HG02623 (cell line): ENCODE data around the gene KCNJ12.
"Not testable (repeated sequence)": the region's sequence is repeated elsewhere in the genome, so short reads cannot be mapped to it uniquely, and the experiment has no call there.

Source experiments
- ATAC-seq: cut with Tn5 transposase; IDR thresholded peaks from one replicate; pipeline ENCODE4 v1.9.1; 2021; ENCODE audit warnings: moderate library complexity; ENCODE audit not compliant: unreplicated experiment

The KCNJ12 gene

DNA sequence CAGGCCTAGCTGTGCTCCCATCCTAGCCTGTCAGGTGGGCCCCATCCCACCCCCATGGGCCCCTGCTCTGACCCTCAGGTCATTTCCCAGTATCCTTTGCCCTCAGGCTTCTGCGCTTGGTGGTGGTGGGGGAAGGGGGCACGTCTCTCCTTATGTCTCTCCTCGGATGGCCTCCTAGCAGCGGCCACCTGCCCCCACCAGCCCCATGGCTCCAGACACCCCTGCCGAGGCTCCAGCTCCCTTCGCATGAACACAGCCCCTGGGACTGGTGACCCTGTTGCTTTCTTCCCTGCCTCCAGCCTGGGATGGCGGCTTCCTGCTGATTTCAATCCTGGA lies 27.3 kb upstream of the KCNJ12 start:
- ATAC-seq: not testable (repeated sequence)

DNA sequence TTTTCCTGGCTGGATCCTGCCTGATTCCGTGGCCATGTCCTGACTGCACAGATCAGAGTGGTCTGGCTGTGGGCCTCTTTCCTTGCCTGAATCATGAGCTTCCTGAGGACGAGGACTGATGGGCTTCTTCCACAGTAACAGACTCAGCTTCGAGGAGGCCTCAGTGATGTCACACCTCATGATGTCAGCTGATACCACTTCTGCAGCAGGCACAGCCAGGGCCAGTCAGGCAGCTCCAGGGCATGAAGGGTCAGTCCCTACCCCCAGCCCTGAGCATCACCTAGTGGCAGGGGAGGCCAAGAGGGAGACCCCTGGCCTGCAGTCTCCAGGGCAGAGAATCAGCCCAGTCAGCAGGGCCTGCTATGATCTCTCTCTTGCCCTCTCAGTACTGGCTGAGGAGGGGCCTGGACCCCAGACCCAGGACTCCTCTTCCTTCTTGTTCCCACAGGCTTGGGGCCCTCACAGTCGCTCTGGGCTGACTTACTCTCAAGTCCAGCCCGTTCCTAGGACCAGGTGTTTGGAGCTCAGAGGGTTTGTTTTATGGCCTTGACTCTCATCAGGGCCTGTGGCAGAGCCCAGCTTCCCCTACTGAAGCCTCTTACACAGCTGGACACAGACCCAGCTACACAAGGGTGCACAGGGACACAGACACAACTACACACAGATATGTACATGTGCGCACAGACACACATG lies 26.7 kb upstream of the KCNJ12 start:
- not testable (repeated sequence) for ATAC-seq

DNA sequence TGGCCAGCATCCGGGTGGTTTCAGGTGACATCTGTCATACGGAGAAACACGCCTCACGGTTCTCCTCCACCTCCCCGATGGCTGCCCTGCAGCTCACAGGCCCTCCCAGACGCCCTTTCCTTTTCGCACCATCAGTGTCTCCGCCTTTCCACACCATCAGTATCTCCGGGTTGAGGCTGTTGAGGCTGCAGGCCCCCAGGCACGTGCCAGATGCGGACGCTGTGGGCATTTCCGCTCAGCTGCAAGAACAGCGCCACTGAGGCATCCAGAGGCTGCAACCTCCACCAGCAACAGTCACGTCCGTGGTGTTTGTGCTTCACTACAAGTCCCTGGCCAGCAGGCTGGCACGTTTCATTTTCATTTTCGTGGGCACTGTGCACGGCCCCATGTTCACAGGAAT lies 25.7 kb upstream of the KCNJ12 start:
- ATAC-seq: not testable (repeated sequence)

DNA sequence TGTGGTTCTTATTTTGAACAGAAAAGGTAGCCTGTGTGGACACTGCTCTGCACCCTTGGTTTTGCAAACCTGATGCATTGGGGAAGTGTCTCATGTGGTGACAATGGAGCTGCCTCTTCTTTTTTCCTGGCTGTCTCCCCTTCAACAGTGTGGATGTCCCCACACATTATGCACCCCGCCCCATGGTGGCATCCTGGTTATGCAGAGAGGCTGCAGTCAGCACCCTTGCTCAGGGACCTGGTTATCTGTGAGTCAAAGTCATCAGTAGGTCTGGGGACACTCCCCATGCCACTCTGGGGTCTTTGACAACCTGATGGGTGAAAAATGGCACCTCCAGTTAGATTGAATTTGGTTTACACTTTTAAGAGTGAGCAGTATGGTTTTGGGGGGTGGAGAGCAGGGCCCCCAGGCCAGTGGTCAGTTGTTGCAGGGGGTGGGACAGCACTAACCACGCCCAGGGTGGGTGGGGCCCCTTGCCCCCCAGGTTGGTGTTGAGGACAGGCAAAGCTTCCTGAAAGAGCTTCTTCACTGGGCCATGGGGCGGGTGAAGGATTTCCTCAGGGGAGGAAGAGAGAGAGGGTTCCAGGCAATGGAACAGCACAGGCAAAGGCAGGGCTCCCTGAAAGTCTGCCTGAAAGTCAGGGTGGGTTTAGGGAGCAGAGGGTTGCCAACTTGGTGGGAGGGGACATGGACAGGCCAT lies 24.6 kb upstream of the KCNJ12 start:
- no peak for ATAC-seq

DNA sequence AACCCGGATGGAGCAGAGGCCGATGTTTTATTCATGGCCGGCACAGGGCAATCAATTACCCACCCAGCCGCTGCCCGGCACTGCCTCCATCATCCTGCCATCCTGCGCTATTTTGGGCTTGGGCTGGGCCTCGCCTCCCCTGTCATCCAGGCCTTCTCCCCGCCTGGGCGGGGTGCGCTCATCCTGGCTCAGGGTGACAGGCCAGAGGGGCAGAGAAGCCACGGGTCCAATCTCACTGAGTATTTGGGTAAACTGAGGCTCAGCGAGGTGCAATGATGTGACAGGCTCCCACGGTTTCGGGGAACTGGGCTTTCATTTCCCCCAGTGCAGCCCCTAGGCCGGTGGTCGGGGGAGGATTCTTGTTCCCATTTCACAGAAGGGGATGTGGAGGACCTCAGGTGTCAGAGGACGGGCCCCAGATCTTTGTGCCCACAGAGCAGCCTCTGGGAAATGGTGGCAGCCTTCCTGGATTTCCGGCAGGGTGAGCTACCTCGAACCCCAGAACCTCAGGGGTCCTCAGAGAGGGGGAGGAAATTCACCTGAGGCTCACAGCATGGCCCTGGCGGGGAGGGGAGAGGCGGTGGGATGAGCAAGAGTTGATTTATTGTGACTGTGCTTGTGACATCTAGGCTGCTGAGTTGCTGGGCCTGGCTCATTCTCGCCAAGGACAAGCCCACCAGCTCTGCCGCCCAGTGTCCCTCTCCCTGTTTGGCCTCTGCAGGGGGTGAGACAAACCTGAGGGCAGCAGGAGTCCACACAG lies 23.8 kb upstream of the KCNJ12 start:
- no peak for ATAC-seq

DNA sequence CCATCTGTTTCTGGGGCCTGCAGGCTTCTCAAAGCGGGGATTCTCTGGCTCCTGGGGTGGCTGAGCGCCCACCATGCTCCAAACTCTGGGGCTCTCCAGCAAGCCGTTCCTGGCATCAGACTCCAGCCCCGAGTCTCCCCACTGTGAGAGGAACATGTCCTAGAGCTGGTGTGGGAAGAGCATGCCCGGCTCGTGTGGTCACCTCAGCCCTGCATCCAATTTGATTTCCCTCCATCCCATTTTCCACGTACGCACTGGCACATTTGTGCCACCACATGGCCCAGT lies 23.2 kb upstream of the KCNJ12 start:
- ATAC-seq: no peak

DNA sequence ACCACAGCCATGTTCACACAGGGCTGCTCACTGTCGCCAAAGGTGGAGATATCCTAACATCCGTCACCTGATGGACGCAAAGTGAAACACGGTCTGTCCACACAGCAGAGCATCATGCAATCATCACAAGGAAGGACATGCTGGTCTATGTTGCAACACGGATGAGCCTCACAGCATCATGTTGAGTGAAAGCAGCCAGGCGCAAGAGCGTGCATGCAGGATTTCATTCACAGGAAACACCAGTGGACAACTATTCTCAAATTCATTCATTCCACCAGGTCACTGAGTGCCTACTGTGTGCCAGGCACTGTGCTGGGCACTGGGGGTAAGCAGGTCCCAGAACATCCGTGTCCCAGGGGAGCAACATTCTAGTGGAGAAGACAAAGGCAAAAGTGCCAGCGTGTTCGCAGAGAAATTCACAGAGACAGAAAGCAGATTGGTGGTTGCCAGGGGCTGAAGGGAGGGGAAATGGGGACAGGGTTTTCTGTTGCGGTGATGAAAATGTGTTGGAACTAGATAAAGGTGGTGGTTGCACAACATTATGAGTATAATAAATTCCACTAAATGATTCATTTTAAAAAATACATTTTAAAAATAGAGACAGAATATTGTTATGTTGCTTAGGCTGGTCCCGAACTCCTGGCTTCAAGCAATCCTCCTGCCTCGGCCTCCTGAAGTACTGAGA lies 22.7 kb upstream of the KCNJ12 start:
- ATAC-seq: no peak

DNA sequence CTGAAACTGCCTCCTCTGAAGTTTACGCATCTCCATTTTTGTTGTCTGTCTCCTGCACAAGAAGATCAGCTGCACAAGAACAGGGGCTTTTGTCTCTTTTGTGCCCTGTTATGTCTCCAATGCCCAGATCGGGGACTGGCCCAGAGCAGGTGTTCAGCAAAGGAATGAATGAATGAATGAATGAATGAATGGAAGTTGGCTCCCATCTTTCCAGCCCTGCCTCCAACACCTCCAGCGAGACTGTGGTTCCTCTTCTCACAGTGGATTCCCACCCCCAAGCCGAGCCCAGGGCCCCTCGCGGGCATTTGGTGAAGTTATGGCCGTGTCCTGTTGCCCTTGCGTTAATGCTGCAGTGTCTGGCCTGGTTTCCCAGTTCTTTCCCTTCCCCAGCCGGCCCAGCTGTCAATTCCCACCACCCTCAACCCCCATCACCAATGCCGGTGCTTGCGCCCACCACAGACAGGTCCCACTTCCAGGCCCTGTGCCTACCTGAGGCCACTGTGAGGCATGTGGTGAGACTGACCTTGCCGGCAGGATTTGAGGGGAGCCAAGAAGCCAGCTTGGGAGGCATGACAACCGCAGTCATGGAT lies 21.3 kb upstream of the KCNJ12 start:
- ATAC-seq: no peak

DNA sequence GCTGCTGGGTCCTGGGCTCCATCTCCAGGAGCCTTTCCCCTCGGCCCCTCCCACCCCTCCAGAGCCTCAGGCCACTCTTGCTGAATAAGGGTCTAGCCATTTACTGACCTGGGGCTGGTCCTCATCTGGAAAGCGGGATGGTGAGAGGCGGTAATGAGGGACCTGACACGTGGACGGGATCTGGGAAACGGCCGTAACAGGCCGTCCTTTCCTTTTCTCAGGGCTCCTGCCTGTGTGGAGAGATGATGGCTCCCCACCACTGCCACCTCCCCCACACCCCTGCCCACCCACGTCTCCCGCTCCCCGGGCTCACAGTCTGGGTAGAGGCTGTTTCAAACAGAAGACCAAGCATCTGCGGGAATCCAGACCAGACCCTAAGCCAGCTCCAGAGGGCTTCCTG lies 20.6 kb upstream of the KCNJ12 start:
- no peak for ATAC-seq

DNA sequence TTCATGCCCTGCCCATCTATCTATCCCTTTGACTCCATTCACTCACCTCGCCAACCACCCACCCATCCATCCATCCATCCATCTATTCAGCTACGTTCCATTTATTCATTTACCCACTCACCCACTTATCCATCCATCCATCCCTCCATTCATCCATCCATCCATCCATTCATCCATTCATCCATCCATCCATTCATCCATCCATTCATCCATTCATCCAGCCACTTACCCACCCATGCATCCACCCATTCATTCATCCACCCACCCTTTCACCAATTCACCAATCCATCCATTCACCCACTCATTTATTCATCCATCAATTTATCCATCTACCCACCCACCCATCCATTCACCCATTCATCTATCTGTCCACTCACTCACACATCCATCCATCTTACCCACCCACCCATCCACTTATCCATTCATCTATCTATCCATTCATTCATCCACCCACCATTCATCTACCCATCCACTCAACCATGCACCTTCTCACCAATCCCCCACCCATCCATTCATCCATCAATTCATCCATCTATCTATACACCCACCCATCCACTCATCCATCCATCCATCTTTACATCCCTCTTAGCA lies 19.5 kb upstream of the KCNJ12 start:
- no peak for ATAC-seq

DNA sequence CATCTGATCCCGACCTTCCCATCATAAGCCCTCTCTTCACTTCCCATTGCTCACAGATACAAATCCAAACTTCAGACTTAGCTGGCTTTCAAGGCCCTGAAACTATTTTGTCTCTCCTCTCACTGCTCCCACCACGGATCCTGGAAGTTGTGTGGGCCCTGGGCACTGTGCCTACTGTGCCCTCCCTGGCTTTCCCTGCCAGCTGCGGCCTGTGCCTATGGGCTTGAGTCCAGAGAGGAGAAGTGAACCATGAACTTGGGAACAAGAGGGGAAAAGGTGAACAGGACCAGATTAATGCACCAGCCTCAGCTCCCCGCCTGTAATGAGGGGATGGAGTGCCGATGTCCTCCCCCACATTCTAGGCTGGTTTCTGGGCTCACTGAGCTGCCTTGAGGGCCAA lies 18.9 kb upstream of the KCNJ12 start:
- ATAC-seq: no peak

DNA sequence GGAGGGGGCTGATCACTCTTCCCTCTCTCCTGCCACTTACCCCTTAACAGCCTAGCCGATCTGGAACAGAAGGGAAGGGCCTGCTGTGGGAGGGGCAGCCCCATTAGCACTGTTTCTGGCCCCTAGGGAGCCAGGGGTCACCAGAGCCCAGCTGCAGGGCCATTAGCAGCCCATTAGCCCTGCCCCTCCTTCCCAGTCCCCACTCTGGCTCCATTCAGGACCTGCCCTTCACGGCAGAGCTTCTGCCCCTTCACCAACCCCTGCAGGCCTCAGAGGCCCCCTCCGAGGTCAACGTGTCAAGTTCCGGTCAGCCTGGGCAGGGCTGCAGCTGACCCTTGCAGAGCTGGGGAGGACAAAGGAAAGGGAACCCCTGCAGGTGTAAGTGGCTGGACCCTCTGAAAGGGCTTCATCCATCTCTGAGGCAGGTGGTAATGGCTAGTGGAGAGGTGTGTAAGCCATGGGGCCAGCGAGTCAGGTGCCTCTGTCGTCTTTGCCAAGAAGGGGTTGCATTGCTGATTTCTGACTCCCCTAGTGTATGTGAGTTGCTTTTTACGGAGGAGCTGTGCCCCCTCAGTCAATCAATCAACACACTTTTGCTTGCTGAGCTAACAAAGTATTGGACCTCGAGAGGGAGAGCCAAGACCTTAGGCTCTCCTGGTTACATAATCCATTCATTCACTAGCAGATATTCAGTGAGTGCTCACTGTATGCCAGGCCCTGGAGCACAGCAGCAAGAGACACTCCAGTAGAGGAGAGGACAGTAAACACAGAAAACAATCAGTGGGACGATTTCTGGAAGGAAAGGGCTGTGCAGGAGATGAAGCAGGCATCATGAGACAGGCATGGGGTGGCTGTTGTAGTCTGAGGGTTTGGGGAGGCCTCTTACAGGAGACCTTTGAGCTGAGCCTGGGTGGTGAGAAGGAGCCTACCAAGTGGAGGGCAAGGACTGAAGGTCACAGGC lies 18.2 kb upstream of the KCNJ12 start:
- ATAC-seq: no peak

DNA sequence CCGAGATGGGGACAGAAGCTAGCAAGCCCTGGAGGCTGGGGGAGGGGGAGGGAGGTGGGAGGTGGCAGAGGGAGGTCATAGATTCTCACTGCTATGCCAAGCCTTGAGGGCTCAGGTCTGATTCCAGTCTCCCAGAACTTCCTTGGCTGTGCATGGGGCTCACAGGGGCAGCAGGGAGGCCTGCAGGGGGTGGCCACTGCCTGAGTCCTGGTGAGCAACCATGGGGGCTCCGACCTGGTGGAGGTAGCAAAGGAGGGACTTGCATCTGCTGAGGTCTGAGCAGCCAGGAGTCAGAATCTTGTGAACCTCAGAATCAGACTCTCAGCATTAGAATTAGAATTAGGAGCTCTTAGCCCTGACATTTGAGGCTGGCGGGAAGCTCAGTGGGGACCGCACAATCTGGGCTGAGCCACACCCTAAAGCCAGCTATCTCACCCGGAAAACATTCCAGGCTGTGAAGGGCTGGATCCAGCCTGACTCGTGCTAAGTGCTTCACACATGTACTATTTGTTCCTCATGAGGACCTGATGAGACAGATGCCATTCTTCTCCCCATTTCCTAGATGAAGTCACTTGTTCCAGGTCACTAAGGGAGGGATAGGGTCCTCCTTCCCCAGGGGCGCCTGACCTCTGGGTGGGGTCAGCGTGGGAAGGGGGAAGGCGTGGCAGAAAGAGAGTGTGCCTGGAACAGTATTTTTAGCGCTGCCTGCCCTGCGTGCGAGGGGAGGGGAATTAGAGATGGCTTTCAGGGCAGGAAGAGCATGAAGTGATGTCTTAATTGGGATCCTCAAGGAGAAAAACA lies 17.3 kb upstream of the KCNJ12 start:
- no peak for ATAC-seq

DNA sequence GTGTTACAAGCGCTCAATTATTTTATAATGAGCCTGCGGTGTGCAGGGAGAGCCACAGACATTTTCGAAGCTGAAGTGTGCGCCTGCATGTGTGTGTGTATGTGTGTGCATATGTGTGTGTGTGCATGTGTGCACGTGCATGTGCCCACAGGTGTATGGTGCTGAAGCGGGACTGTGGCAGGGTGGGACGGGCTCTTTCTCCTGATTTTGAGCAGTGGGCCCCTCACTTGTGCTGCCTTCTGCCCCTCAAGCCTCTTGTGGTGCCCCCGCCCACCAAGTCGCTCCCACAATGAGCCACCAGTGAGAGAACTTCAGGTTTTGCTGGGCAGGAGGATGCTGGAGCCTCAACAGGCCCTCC lies 16.7 kb upstream of the KCNJ12 start:
- ATAC-seq: no peak

DNA sequence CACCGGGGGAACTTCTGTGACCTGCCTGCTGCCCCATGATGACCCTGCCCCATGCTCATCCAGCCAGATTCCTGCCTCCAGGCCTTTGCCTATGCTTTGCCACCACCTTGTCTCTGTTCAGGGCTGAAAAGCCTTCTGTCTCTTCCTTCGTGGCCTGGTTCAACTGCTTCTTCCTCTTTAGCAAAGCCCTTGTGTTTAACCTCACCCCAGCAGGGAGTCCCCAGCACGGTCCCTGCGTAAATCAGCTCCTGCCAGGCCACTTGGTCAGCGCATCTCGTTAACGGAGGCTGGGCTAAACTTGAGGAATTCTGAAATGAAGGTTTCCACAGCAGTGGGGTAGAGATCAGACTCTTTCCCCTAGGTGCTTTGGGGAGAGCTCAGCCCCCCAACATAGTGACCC lies 16.1 kb upstream of the KCNJ12 start:
- ATAC-seq: no peak

DNA sequence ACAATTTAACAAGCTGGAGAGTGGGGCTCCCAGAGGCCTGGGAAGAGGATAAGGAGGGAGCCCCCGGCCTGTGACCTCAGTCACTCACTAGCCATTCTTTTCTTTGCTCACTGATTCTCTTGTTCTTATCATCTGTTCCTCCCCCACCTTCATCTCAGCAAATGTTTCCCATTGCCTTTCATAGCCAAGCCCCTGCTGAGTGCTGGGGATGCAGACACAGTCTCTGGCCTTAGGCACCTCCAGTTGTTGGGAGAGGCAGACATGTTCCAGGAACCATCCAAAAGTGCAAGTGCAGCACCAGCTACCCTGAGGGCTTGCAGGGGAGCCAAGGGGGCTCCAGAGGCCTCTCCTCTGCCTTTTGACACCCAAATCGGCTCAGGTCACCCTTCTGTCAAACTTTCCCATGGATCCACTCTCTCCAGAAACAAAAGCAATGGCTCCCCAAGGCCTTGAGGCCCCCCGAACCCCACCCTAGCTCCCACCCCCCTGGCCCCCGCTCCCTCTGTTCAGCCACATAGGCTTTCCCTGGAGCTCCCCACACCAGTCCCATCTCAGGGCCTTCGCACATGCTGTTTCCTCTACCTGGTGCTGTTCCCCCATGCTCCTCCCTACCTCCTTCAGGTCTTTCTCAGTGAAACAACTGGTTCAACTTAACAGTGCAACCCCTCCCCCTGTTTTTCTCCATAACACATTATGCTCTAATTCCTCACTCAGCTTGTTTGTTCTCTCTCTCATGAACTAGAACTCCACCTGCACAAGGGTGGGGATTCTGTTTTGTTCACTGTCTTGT lies 14.9 kb upstream of the KCNJ12 start:
- no peak for ATAC-seq

DNA sequence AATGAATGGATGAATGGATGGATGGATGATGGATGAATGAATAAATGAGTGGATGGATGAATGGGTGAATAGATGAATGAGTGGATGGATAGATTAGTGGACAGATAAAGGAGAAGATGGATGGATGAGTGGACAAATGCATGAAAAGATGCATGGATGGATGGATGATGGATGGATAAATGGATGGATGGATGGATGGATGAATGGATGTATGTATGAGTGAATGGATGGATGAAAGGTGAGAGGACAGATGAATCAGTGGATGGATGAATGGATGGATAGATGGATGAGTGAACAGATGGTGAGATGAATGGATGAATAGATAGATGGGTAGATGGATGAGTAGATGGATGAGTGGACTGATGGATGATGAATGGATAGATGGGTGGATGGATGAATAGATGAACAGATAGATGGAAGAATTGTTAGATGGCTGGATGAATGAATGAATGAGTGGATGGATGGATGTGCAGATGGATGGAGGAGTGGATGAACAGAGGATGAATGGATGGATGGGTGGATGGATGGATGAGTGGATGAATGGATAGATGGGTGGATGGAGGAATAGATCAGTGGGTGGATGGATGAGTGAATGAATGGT lies 13.7 kb upstream of the KCNJ12 start:
- no peak for ATAC-seq
